ENCODE results near the gene S100A7. TPM values are rescaled to one million over a fixed set of nuclear protein-coding genes. Genes with fewer than 3 reads are reported as not detected.

Gene S100A7
- total and polyA plus RNA-seq, 12 donors = not detected

DNA sequence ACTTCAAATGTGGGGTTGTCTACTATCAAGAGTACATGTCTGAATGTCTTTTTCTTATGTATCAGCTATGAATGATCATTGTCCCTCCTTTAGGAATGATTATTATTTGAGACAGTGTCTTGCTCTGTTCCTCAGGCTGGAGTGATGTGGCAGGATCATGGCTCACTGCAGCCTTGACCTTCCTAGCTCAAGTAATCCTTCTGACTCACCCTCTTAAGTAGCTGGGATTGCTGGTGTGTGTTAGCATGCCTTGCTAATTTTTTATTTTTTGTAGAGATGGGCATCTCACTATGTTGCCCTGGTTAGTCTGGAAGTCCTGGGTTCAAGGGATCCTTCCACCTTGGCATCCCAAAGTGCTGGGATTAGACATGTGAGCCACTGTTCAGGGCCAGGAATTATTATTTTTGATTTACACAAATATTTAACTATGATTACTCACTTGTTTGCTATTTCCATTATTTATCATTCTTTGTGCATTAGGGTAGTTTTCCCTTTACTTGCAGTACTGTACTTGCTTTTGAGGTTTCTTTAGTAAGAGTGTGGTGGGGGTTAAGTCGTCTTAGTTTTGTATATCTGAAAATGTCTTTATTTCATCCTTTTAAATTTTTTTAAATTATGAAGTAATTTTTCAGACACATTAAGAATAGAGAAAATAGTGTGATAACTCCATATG, 12.8 kb downstream of the S100A7 start:
- Histone ChIP-seq H3K36me3 (replicated peaks in 1 of 2) (no peaks in the 10 kb centered on the region), H3K27me3 (no peaks in the 10 kb centered on the region), H3K9me3 (replicated peaks in 1 of 3) (no peaks in the 10 kb centered on the region), H3K4me1 (replicated peaks in 1 of 2) (no peaks in the 10 kb centered on the region), H3K4me3 (no peak overlapping the region), H3K27ac (no peak overlapping the region)
- DNase-seq = peak in 3 of 7 donors; percentile 25 to 35 (median 35)
- intact Hi-C loops (cut with DNase I) = no loop called here
- TF ChIP-seq, protein P1, sequence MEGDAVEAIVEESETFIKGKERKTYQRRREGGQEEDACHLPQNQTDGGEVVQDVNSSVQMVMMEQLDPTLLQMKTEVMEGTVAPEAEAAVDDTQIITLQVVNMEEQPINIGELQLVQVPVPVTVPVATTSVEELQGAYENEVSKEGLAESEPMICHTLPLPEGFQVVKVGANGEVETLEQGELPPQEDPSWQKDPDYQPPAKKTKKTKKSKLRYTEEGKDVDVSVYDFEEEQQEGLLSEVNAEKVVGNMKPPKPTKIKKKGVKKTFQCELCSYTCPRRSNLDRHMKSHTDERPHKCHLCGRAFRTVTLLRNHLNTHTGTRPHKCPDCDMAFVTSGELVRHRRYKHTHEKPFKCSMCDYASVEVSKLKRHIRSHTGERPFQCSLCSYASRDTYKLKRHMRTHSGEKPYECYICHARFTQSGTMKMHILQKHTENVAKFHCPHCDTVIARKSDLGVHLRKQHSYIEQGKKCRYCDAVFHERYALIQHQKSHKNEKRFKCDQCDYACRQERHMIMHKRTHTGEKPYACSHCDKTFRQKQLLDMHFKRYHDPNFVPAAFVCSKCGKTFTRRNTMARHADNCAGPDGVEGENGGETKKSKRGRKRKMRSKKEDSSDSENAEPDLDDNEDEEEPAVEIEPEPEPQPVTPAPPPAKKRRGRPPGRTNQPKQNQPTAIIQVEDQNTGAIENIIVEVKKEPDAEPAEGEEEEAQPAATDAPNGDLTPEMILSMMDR (IDR thresholded peaks at IDR 0.05) = no peak
- no peak for TF ChIP-seq POLR2A (IDR thresholded peaks at IDR 0.05)
- 64 to 82% (median 78%) methylated on average over 1 of the region's 1 CpG for WGBS, 4 donors

DNA sequence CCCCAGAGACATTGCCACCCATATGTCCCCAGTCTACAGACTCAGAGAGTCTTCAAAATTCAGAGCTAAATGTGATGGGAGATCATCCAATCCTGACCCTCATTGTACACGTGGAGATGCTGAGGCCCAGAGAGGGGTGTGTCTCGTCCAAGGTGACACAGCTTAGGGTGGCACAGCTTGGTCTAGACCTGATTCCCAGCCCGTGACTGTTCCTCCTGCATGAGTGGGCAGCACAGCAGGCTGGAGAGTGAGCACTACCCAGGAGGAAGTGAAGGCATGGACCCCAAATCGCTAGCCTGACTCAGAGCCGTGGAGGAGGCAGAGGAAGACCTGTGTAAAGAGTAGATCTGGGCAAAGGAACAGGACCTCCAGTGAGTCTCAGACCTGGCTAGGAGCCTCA, 16.4 kb downstream of the S100A7 start:
- intact Hi-C loops (cut with DNase I) = no loop called here
- H3K4me1 ChIP-seq (replicated peaks in 1 of 2) = peaks cover 0 to 5% of the 10 kb centered on the region in 2 donors
- no peak overlapping the region for H3K27ac ChIP-seq
- H3K9me3 ChIP-seq (replicated peaks in 1 of 3) = no peaks in the 10 kb centered on the region
- no peak for DNase-seq
- H3K4me3 ChIP-seq = no peak overlapping the region
- H3K36me3 ChIP-seq (replicated peaks in 1 of 2) = no peaks in the 10 kb centered on the region
- TF ChIP-seq, protein P1 (IDR thresholded peaks at IDR 0.05) = no peak
- no peak for TF ChIP-seq POLR2A (IDR thresholded peaks at IDR 0.05)
- WGBS, 4 donors = 37 to 68% (median 66%) methylated on average over 2 to 5 of the region's 5 CpGs
- H3K27me3 ChIP-seq = no peaks in the 10 kb centered on the region

DNA sequence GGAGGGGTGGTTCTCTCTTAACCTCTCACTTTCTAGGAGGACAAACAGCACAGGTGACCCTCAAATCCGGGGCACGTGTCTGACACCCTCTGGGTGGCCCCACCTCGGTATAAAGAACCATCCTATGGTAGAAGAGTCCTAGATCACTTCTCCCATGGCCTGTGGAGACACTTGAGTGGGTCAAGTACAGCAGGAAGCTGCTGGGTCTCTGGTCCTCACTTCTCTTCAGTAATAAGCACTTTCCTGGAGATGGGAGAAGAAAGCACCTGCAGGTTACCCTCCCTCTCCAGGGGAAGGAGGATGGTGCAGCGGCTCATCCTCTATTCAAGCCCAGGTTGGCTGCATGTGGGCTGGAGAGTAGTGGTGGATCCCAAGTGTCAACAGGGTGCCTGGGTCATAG, 17.0 kb downstream of the S100A7 start:
- TF ChIP-seq, protein P1 (IDR thresholded peaks at IDR 0.05) = no peak
- TF ChIP-seq POLR2A (IDR thresholded peaks at IDR 0.05) = no peak
- no peak overlapping the region for H3K27ac ChIP-seq
- no peaks in the 10 kb centered on the region for H3K9me3 ChIP-seq (replicated peaks in 1 of 3)
- 52 to 94% (median 59%) methylated on average over 2 to 4 of the region's 4 CpGs for WGBS, 4 donors
- H3K36me3 ChIP-seq (replicated peaks in 1 of 2) = no peaks in the 10 kb centered on the region
- no peaks in the 10 kb centered on the region for H3K27me3 ChIP-seq
- DNase-seq = no peak
- intact Hi-C loops (cut with DNase I) = no loop called here
- no peak overlapping the region for H3K4me3 ChIP-seq
- H3K4me1 ChIP-seq (replicated peaks in 1 of 2) = peaks cover 0 to 5% of the 10 kb centered on the region in 2 donors

DNA sequence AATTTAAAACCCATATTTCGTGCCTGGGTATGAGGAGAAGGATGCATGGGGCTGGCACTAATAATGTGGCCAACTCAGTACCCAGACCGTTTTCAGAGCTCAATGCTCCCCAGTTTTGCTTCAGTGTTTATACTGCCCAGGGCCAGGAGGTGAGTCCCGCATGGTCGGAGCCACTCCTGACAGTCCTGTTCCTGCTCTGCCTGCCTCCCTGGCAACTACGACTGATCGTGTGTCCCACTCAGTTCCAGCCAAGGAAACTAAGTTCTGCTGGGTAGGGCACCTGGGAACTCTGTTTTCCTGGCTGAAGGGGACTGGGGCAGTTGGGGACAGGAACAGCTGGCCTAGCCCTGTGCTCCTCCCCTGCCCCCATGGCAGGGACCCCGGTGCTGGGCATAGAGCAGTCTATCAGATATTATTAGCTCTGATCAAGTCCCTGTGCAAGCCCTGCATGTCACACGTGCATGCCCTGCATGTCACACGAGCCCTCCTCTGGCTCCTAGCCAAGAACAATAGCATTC, 19.2 kb downstream of the S100A7 start:
- Histone ChIP-seq H3K4me1 (replicated peaks in 1 of 2) (peaks cover 0 to 5% of the 10 kb centered on the region in 2 donors), H3K9me3 (replicated peaks in 1 of 3) (no peaks in the 10 kb centered on the region), H3K4me3 (no peak overlapping the region), H3K27ac (no peak overlapping the region), H3K27me3 (no peaks in the 10 kb centered on the region), H3K36me3 (replicated peaks in 1 of 2) (no peaks in the 10 kb centered on the region)
- DNase-seq = peak in 3 of 7 donors; percentile 25 to 37 (median 27)
- TF ChIP-seq POLR2A (IDR thresholded peaks at IDR 0.05) = no peak
- TF ChIP-seq, protein P1 (IDR thresholded peaks at IDR 0.05) = no peak
- WGBS, 4 donors = 36 to 54% (median 40%) methylated on average over 6 to 9 of the region's 9 CpGs
- intact Hi-C loops (cut with DNase I) = no loop called here
